ENCODE data around the gene FLNC. TPM values are rescaled to one million over a fixed set of nuclear protein-coding genes. Genes with fewer than 3 reads are reported as not detected.

Gene FLNC
- total and polyA plus RNA-seq, 2 of the 13 experiments (the other 11 are each of a cell fraction or from before 2014, with no cell fraction given) = 0.02 TPM; not detected in 1

DNA sequence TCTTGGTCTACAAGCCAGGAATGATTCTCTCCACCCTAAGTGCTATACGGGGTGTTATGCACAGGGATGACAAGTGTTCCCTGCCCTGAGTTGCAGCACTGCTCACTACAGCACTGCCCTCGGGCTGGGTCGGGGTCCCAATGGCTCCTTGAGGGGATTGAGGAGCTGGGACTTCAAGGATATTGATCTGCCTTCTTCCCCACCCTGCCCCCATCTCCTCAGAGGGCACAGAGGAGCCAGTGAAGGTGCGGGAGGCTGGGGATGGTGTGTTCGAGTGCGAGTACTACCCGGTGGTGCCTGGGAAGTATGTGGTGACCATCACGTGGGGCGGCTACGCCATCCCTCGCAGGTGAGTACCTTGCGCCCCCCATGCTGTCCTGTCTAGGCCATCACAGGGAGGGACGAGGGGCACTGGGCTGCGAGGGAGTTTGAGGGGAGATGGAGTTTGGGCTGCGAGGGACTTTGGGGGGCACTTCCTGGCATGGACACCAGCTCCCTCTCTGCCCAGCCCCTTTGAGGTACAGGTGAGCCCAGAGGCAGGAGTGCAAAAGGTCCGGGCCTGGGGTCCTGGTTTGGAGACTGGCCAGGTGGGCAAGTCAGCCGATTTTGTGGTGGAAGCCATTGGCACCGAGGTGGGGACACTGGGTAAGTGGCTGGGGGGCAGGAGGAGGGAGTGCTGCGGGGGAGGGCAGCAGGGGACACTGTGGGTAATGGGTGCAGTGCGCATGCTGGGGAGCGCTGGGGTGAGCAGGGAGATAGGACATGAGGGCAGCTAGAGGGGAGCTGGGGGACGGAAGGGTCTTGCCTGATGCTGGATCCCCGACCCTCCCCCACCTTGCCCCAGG lies 10.3 kb downstream of the FLNC start:
- Histone ChIP-seq H3K27ac (ENCODE audit: extremely low read length, insufficient read depth, low read length) (no peak overlapping the region), H2AFZ (ENCODE audit: low read length) (no peak overlapping the region), H3K36me3 (replicated peaks in 1 of 2; ENCODE audit: control insufficient read depth in 1 of 2, insufficient read depth in 2 of 2, low read length in 2 of 2) (no peaks in the 10 kb centered on the region), H3K9me3 (ENCODE audit: low read length) (no peaks in the 10 kb centered on the region), H3K4me1 (ENCODE audit: insufficient read depth, low read length) (peaks cover 11% of the 10 kb centered on the region), H3K4me2 (ENCODE audit: low read depth, low read length) (no peak overlapping the region), H3K27me3 (ENCODE audit: control insufficient read depth in 1 of 2, insufficient read depth in 2 of 2, low read length in 2 of 2) (peaks cover 3 to 13% of the 10 kb centered on the region in 2 experiments; a peak in 2 of 5 replicates), H3K4me3 (replicated peaks in 1 of 3; ENCODE audit: insufficient read depth in 1 of 3, low read depth in 2 of 3, low read length in 3 of 3) (no peak overlapping the region), H4K20me1 (ENCODE audit: insufficient read depth, low read length) (no peaks in the 10 kb centered on the region), H3K9ac (ENCODE audit: insufficient read depth, low read depth, low read length) (no peak overlapping the region), H3K79me2 (ENCODE audit: insufficient read depth, low read length) (no peaks in the 10 kb centered on the region)
- intact Hi-C loops (cut with micrococcal nuclease; ENCODE audit: unreplicated experiment) (no loop called here), in situ Hi-C loops (cut with HindIII; ENCODE audit: extremely low pct_ligation_motif_present, low pct_unique_long_range_greater_than_20kb) (no loop called here)
- TF ChIP-seq ZNF556 (CRISPR knock-in tag; IDR thresholded peaks at IDR 0.05; ENCODE audit: borderline replicate concordance) = no peak
- no peak for TF ChIP-seq ZFP62 (CRISPR knock-in tag; IDR thresholded peaks at IDR 0.05)
- TF ChIP-seq ZNF761 (CRISPR knock-in tag; conservative IDR thresholded peaks at IDR 0.05) = no peak
- TF ChIP-seq ZNF121 (CRISPR knock-in tag; IDR thresholded peaks at IDR 0.05) = no peak
- no peak for TF ChIP-seq HMG20B (CRISPR knock-in tag; conservative IDR thresholded peaks at IDR 0.05)
- TF ChIP-seq ZNF563 (CRISPR knock-in tag; IDR thresholded peaks at IDR 0.05) = no peak
- ATAC-seq (no peak), FAIRE-seq (no peak), DNase-seq (ENCODE audit: low spot score) (no peak)
- no TSS peak for BruUV-seq (replicated peaks)
- ChIA-PET CTCF (ENCODE audit: low intra/inter-chr PET ratio, low total read pairs) (no interaction called here), POLR2A (no interaction called here)
- 28% methylated on average over 12 of the region's 23 CpGs for WGBS (ENCODE audit: low lambda C conversion rate)

DNA sequence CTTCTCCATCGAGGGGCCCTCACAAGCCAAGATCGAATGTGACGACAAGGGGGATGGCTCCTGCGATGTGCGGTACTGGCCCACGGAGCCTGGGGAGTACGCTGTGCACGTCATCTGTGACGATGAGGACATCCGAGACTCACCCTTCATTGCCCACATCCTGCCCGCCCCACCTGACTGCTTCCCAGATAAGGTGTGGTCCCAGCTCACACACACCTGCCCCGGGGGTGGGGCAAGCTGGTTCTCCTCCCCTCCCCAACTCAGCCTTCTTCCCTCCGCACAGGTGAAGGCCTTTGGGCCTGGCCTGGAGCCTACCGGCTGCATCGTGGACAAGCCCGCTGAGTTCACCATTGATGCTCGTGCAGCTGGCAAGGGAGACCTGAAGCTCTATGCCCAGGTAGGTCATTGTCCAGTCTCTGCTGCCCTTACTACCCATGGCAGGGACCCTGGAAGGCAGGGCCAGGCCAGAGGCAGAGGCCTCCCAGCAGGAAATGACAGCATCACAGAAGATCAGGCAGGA lies 11.0 kb downstream of the FLNC start:
- ChIA-PET CTCF (ENCODE audit: low intra/inter-chr PET ratio, low total read pairs) (interaction anchor here (1.6 to 3.0 kb wide), 3 partner anchors 34 to 43 kb away, joined by 6 to 13 read pairs (median 11); no protein-coding TSS in a partner anchor), POLR2A (no interaction called here)
- Histone ChIP-seq H3K27ac (ENCODE audit: extremely low read length, insufficient read depth, low read length) (no peak overlapping the region), H3K4me3 (replicated peaks in 1 of 3; ENCODE audit: insufficient read depth in 1 of 3, low read depth in 2 of 3, low read length in 3 of 3) (no peak overlapping the region), H3K4me2 (ENCODE audit: low read depth, low read length) (no peak overlapping the region), H3K9me3 (ENCODE audit: low read length) (no peaks in the 10 kb centered on the region), H4K20me1 (ENCODE audit: insufficient read depth, low read length) (no peaks in the 10 kb centered on the region), H3K4me1 (ENCODE audit: insufficient read depth, low read length) (peaks cover 11% of the 10 kb centered on the region), H3K9ac (ENCODE audit: insufficient read depth, low read depth, low read length) (no peak overlapping the region), H3K27me3 (ENCODE audit: control insufficient read depth in 1 of 2, insufficient read depth in 2 of 2, low read length in 2 of 2) (peaks cover 4 to 10% of the 10 kb centered on the region in 2 experiments; a peak in 2 of 5 replicates), H3K36me3 (replicated peaks in 1 of 2; ENCODE audit: control insufficient read depth in 1 of 2, insufficient read depth in 2 of 2, low read length in 2 of 2) (no peaks in the 10 kb centered on the region), H2AFZ (ENCODE audit: low read length) (no peak overlapping the region), H3K79me2 (ENCODE audit: insufficient read depth, low read length) (no peaks in the 10 kb centered on the region)
- ATAC-seq (no peak), FAIRE-seq (no peak), DNase-seq (ENCODE audit: low spot score) (no peak)
- WGBS (ENCODE audit: low lambda C conversion rate) = 73% methylated on average over 4 of the region's 17 CpGs
- no TSS peak for BruUV-seq (replicated peaks)
- intact Hi-C loops (cut with micrococcal nuclease; ENCODE audit: unreplicated experiment) (no loop called here), in situ Hi-C loops (cut with HindIII; ENCODE audit: extremely low pct_ligation_motif_present, low pct_unique_long_range_greater_than_20kb) (no loop called here)
- no peak for TF ChIP-seq MBD4 (IDR thresholded peaks at IDR 0.05; ENCODE audit: borderline replicate concordance, low read length)
- TF ChIP-seq PTBP1 (IDR thresholded peaks at IDR 0.05; ENCODE audit: low read depth, low read length, poor library complexity, severe bottlenecking) = no peak
- TF ChIP-seq, protein P1, sequence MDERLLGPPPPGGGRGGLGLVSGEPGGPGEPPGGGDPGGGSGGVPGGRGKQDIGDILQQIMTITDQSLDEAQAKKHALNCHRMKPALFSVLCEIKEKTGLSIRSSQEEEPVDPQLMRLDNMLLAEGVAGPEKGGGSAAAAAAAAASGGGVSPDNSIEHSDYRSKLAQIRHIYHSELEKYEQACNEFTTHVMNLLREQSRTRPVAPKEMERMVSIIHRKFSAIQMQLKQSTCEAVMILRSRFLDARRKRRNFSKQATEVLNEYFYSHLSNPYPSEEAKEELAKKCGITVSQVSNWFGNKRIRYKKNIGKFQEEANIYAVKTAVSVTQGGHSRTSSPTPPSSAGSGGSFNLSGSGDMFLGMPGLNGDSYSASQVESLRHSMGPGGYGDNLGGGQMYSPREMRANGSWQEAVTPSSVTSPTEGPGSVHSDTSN (CRISPR knock-in tag; IDR thresholded peaks at IDR 0.05) = no peak
- TF ChIP-seq MXI1 (IDR thresholded peaks at IDR 0.05; ENCODE audit: borderline replicate concordance, low read depth, low read length) = no peak
- TF ChIP-seq ZNF724P (CRISPR knock-in tag; IDR thresholded peaks at IDR 0.05; ENCODE audit: borderline replicate concordance) = no peak
- no peak for TF ChIP-seq SMYD3 (CRISPR knock-in tag; IDR thresholded peaks at IDR 0.05)
- TF ChIP-seq ZNF501 (CRISPR knock-in tag; IDR thresholded peaks at IDR 0.05) = no peak
- no peak for TF ChIP-seq ZNF816 (CRISPR knock-in tag; IDR thresholded peaks at IDR 0.05; ENCODE audit: borderline replicate concordance)
- no peak for TF ChIP-seq ZNF775 (CRISPR knock-in tag; IDR thresholded peaks at IDR 0.05; ENCODE audit: borderline replicate concordance)
- TF ChIP-seq POLR2AphosphoS2 (IDR thresholded peaks at IDR 0.05; ENCODE audit: low read depth, low read length) = no peak
- TF ChIP-seq SNRNP70 (IDR thresholded peaks at IDR 0.05; ENCODE audit: low read depth, low read length) = no peak
- no peak for TF ChIP-seq CEBPB (IDR thresholded peaks at IDR 0.05; ENCODE audit: borderline replicate concordance, low read depth, low read length)
- no peak for TF ChIP-seq NFE2L2 (IDR thresholded peaks at IDR 0.05; ENCODE audit: low read length)
